ENCODE measurements around the gene DIP2C.
"Not testable (repeated sequence)": the region's sequence is repeated elsewhere in the genome, so short reads cannot be mapped to it uniquely, and the experiment has no call there.

DIP2C gene

DNA sequence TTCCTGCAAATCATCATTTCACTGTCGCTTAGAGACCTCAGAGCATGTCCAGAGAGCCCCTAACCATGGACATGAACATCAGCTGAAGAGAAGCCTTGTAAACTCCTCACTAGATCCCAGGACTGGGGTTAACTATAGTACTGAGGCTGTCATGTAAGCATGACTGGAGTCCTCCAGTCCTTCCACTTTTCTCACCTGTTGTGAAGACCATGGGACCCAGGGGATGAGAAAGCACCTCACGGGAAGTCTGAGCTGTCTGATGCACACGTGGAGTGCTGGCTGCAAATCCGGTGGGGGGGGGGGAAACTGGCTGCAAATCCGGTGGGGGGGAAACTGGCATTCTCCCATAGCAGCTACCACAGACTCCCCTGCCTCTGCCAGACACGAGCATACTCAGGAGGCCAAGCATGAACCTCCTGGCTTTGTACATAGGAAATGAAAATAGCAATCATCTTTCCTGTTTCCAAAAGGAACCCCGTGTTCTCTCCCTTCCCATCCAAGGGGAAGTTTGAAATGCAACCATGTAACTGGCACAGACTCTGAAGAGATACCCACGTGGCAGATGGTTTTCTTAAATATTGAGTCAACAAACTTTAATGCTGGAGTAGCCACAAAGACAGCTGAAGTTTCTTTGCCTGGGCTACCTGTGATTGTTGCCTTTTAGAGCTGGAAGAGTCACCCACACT lies 292.8 kb downstream of the DIP2C start:
- no peak for DNase-seq

DNA sequence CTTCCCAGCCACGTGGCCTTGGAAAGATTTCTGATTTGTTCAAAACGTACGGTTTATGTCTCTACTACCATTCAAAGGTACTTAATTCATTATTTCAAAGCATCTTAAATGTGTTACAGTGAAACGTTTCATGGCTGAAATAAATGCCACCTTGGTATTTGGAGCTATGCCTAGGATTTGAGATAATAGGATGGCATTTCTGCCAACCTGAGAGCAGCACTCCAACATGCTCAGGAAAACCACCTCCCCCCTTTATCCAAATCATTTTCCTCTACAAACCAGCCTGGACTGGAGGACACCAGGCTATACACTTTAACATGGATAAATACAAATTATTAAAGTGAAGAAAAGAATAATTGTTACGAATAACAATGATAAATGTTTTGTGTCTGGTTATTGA lies 293.4 kb downstream of the DIP2C start:
- DNase-seq = no peak

DNA sequence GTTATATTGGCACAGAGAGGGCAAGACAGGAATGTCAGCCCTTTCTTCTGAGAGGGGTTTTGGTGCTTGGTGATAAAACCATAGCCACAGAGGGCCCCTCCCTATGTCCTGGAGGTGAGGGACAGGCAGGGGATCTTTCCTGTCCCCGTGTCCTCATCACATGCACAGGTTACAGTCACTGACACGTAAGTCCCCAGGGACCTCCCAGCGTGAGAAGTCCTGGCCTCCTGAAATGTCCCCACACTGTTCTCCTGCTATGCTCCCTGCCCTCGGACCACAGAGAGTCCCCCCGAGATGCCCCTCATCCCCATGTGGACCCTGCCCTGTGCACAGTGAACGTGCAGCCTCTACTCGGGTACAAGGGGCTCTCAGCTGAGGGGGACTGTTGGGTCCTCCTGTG lies 293.8 kb downstream of the DIP2C start:
- no peak for DNase-seq

DNA sequence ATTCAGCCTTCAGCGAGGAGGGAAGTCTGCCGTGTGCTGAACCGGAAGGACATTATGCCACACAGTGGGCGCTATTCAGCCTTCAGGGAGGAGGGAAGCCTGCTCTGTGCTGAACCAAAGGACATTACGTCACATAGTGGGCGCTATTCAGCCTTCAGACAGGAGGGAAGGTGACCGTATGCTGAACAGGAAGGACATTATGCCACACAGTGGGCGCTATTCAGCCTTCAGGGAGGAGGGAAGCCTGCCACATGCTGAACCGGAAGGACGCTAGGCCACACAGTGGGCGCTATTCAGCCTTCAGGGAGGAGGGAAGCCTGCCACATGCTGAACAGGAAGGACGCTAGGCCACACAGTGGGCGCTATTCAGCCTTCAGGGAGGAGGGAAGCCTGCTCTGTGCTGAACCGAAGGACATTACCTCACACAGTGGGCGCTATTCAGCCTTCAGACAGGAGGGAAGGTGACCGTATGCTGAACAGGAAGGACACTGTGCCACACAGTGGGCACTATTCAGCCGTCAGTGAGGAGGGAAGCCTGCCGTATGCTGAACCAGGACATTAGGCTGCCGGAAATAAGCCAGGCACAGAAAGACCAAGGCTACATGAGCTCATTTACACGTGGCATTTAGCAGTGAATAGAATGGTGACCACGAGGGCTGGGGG lies 294.9 kb downstream of the DIP2C start:
- not testable (repeated sequence) for DNase-seq

DNA sequence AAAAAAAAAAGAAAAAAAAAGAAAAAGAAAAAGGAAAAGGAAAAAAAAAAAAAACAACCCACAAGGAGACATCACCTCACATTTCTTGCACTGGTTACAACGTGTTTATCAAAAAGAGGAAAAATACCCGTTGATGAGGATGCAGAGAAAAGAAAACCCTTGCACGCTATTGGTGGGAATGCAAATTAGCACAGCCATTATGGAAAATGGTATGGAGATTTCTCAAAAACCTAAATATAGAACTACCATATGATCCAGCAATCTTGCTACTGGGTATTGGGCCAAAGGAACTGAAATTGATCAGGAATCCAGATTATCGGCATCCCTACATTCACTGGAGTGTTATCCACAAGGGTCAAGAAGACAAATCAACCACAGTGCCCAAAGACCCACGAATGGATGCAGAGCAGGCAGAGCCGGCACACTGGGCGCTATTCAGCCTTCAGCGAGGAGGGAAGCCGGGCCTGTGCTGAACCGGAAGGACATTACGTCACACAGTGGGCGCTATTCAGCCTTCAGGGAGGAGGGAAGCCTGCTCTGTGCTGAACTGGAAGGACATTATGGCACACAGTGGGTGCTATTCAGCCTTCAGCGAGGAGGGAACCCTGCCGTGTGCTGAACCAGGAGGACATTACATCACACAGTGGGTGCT lies 295.6 kb downstream of the DIP2C start:
- DNase-seq = no peak

DNA sequence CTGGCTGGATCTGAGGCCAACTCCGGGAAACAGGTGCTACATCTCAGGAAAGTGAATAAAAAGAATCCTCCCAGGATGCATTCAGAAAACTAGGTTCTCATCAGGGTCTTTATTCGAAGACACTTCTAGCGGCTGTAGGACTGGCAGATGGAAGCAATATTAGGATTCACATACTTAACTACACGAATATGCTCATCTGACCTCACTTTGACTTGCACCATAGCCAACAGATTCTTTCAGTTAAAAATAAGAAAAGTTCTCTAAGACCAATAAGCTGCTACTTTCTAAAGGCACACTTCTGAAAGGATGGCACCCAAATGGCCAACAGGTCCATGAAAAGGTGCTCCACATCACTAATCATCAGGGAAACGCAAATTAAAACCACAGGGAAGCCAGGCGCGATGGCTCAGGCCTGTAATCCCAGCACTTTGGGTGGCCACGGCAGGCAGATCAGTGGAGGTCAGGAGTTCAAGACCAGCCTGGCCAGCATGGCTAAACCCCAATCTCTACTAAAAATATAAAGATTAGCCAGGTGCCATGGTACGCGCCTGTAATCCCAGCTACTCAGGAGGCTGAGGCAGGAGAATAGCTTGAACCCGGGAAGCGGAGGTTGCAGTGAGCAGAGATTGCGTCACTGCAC lies 296.2 kb downstream of the DIP2C start:
- no peak for DNase-seq

DNA sequence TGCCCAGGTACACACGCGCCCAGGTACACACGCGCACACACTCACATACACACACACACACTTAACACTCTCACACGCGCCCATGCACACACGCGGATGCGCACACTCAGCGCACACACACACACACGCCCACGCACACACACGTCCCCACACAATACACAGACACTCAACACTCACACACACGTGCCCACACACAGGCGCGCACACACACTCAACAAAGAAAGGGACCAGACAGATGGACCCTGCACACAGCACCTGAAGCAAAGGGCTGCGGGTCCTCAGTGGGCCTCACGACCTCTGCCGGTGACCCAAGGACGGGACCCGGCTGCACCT lies 296.8 kb downstream of the DIP2C start:
- DNase-seq = no peak

DNA sequence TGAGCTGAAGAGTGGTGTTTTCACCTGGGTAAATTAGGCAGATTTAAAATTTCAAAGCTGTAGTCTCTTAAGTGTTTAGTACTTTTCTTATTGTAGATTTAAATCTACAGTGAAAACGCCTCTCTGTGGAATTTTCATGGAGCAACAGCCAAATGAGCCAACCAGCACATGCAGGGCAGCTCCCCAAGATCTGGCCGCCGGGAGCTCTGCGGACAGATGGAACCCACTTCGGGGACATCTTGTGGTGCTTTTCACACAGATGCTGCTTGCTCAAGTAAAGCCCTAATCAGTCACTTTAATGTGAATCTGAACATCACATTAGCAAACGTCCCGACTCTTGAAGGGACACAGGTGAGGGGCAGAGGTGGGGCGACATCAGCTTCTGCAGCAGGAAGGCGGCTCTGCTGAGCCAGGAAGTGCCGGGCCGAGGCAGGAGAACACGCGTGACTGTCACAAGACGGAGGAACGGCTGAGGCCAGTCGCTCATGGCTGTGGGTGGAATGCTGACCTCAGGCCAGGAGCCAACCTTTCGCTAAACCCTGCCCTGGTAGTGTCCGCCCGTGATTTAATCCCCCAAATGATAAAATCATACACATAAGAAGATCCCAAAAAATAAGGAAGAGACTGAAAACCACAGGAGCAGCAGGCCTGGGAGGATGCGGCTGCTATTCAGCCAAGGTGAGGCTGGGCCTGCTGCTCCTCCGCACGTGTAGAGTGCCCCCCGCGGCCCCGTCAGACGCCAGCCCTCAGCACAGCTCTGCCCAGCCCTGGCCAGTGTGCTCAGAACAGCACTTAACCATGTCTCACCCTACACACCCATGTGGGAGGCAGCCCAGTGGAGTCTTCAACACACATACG lies 297.4 kb downstream of the DIP2C start:
- DNase-seq = no peak

DNA sequence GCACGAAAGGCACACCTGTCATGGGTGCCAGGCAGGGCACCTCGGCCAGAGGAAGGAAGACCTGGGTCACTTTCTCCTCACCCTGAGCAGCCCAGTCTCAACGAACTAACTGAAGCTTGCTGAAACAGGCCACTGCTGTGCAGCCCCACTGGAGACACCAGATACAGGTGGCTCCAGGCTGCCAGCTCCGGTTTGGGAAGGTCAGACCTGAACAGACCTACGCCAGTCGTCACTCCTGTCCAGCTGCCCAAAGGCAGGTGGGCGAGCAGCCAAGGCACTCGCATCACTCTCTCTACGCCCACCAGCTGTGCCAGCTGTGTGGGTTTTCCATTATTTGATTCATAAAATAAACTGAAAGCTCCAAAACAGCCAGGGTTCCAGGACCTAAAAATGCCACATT lies 298.2 kb downstream of the DIP2C start:
- DNase-seq = no peak

DNA sequence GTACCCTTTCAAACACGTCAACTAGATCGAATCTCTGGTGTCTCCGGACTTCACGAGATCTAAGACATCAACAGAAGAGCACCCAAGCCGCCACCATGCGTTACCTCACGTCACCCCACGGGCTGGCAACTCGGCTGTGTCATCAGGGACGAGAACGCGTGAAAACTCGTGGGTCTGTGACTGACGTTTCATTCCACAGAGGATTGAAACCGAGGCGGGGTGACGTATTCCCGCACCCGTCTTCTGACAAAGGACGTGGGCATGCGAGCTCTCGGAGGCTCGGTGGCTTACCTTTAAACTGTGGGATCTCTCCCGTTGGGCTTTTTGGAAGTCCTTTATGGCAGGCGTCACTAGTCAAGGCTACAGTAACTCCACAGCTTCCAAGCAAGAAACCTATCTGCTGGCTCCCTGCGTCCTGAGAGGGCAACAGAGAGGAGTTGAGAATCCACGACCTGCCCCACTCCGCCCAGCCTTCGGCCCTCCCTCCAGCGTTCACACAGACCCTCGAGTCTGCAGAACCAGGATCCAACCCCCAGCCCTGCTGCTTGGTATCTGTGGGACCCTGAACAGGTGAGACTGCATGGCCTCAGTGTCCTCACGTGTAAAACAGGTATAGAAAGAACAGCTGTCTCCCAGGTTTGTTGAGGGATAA lies 298.9 kb downstream of the DIP2C start:
- no peak for DNase-seq

DNA sequence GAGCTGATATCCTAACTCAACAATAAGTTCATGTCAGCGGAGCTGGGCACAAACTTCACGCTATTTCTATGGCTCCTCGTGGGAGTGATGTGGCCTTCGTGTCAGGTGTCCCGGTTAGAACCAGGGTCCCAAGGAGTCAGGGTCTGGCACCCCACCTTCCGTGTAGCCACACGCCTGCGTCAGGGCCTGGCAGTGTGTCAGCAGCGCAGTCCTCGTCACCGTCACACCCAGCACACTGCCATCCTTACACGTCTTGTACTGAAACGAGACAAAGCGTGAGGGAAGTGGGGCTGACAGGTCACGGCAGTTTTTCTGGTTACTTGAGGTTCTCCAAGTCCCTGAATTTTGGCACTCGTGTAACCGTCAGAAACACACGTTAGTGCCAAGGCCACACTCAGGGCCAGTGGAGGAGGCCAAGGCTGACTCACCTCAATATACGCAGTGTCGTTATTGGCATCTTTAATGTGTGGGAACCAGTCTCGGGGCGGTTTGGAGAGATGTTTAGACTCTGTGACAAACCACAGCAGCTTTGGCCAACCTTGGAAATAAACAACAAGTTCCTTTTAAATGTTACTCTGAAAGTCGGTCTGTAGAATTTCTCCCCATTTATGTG lies 299.5 kb downstream of the DIP2C start:
- DNase-seq = no peak

DNA sequence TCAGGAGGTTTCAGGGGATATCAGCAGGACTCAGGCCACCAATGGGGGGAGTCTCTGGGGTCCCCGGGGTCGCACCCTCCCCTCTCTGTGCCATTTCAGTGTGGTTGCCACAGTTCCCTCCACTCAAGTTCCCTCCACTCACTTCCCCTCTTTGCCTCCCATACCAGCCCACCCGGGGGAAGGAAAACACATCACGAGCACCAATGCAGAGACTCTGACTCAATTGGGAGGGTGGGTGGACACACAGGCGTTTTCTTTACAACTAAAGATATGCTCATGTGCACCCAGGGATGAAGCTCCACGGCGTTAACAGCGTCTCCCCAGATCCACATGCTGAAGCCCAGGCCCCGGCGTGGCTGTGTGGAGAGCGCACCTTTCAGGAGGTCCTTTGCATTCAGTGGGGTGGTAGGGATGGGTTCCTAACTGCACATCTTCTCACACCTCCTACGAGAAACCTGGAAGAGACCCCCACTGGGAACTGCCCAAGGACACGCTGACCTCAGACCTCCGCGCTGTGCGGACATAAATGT lies 300.1 kb downstream of the DIP2C start:
- no peak for DNase-seq

DNA sequence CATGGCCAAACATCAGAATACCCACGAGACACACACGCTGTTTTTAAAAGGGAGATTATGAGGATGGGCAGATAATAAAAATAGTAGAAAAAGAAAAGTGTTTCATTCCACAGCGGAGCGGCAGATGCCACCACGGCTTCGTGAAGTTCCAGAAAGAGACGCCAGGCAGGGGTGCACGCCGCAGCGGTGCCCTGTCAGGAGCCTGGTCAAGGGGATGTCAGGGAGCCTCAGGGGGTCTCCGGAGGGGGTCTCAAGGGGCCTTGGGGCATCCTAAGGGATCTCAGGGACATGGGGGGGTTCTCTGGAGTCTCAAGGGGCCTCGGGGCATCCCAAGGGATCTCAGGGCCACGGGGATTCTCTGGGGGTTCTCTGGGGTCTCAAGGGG lies 300.8 kb downstream of the DIP2C start:
- DNase-seq = no peak

DNA sequence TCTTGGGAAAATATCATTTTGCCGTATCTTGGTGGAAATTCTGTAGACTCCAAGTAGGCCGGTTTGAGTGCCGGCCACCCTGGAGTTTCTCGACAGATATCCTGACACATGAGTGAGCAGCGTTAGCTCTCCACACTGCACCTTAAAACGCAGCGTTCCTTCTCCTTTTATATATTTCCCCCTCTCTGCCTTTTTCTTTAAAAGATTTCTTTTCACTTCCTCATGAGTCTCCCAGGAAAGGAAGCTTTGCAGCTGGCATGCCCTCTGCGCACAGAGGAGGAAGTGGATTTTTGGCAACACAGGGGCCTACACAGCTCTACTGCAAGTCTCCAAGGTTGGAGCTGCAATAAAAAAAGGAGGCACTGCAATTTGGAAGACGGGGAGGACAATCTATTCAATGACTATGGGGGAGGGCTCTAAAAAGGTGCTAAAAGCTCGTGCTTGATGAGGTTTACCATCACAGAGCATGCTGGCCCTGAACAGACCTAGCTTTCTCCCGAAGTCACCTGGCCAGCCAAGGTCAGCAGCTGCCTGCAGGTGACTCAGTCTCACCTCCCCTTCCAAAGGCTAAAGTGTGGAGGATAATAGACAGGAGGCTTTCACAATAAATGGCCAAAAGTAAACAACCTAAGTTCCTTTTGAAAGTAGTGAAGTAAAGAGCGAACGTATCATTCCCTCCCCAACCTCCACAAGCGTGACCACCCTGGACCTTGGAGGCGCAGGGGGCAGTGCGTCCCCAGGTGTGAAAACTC lies 301.4 kb downstream of the DIP2C start:
- no peak for DNase-seq

DNA sequence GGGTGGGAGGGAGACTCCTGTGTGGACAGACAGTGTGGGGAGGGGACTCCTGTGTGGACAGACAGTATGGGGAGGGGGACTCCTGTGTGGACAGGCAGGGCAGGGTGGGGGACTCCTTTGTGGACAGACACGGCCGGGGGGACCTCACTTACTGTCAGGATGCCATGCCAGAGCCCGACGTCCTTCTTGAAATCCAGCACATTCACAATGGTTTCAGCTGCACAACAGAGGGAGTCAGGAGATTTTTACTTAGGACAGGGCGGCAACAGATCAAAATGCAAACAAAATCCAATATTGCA lies 301.9 kb downstream of the DIP2C start:
- no peak for DNase-seq

DNA sequence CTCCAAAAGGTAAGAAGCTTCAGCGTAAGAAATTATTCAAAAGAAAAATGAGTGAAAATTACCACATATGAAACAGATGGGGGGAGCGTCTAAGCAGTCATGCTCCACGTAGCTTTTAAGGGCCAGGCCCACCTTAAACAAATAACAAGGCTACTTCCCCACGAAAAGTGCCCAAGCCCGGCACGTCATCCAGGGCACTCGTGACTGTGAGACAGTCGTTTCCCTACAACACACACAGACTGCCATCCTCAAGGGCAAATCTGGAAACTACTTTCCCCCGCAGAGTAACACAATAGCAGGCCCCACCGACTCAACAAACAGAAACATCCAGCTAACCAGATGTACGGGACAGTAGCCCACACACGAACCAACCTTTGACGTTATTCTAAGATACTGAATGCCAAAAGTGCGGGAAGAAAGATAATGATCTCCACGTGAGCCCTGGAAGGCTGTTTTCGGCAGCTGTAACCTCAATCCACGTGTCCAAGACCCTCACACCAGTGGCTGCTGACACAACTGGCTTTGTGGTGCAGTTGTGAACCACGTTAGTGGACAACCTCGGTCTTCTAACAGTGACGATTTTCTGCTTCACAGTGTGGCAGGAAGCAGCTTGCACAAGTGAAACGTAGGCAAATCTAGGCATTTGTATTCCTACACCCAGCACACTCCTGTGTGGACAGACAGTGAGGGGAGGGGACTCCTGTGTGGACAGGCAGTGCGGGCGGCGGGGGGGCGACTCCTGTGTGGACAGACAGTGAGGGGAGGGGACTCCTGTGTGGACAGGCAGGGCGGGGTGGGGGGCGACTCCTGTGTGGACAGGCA lies 302.5 kb downstream of the DIP2C start:
- DNase-seq = no peak

DNA sequence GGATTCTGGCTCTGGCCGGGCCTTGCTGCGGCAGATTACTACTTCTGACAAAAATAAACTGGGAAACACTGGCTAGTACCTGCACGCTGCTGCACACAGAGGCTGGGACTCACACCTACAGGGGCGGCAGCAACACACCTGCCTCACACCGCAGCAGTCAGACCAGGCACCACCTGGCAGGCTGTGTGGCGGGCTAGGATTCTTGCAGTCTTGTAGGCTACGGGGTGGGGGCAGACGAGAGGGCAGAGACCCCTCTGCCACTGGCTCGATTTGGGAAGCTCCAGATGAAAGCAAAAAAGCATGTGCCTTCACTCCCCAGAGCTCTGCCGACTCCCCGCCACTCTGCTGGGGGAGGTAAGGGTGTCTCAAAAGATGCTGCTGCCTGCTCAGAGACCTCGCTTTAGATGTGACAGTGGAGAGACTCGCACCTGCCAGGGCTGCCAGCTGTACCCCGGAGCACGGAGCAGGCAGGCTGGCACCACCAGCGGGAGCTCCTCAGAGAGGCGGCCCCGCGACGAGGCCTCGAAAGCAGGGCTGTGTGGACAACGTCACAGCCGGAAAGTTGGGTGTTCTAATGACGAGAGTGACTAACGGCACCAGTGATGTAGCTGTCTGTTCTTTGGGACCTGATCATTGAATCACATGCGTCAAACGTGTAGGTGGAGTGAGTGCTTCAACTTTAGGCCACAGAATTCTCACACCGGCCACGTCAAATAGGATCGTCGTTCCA lies 303.7 kb downstream of the DIP2C start:
- no peak for DNase-seq

DNA sequence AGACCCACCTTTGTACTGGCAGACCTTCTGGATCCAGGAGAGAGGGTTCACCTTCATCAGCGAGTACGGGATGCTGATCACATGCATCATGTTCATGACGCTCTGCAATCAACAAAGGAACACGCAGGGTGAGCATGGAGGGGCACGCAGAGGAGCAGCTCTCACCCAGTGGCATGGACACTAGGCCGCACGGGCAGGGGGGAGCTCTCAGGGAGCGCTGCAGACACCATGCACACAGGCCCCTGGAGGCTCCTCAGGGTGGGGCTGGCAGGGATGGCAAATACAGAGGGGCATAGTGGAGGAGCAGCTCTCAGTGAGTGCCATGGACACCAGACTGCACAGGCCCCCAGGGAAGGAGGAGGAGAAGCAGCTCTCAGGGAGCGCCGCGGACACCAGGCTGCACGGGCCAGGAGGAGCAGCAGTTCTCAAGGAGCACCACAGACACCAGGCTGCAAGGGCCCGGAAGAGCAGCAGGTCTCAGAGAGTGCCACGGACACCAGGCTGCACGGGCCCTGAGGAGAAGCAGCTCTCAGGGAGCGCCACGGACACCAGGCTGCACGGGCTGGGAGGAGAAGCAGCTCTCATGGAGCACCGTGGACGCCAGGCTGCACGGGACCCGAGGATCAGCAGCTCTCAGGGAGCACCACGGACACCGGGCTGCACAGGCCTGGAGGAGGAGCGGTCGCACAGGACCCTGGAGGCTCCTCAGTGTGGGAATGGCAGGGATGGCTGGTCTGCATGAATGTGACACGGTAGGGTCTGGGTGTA lies 304.7 kb downstream of the DIP2C start:
- DNase-seq = no peak

DNA sequence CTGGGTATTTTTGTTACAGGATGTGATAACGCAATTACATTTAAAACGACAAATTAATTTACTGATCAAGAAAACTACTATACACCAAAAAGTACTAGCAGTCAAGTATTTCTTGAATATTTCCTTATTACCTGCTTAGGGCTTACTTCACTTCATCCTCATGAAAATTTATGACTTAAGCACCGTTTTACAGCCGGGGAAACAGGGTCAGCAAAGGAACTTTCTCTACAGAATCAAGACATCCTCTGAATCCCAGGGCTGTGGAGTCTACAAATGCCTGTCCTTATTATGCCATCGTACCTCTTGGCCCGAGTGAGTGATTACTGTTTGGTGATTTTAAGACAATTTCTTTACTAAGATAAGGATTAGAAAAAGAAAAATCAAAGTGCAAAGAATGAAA lies 305.9 kb downstream of the DIP2C start:
- DNase-seq = no peak

Data from stimulated activated CD4-positive, alpha-beta T cell treated with anti-CD3 and anti-CD28 coated beads, Interleukin-12 subunit alpha, Interleukin-12 subunit beta, amount 100 ng/mL, for 4 hours (primary cell).